Measurements from ENCODE around the gene DOCK11.

DNA sequence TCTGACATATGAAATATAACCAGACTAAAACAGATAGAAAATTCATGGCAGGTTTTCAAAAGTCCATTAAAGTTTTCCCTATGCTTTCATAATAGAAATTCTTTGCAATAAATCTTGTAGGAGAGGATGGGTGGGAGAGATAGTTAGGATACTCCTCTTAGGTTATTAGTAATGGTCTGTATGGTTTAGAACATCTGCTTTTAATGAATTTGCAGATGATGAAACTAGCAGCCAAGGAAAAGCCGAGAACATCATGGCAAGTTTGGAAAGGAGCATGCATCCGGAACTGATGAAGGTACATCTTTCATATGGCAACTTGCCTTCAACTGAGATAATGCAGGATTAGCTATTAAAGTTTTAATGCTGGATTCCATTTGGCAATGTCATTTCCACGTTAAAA lies 70.7 kb downstream of the DOCK11 start:
- TF ChIP-seq, protein P1, sequence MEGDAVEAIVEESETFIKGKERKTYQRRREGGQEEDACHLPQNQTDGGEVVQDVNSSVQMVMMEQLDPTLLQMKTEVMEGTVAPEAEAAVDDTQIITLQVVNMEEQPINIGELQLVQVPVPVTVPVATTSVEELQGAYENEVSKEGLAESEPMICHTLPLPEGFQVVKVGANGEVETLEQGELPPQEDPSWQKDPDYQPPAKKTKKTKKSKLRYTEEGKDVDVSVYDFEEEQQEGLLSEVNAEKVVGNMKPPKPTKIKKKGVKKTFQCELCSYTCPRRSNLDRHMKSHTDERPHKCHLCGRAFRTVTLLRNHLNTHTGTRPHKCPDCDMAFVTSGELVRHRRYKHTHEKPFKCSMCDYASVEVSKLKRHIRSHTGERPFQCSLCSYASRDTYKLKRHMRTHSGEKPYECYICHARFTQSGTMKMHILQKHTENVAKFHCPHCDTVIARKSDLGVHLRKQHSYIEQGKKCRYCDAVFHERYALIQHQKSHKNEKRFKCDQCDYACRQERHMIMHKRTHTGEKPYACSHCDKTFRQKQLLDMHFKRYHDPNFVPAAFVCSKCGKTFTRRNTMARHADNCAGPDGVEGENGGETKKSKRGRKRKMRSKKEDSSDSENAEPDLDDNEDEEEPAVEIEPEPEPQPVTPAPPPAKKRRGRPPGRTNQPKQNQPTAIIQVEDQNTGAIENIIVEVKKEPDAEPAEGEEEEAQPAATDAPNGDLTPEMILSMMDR (conservative IDR thresholded peaks at IDR 0.05 in 1 of 2, IDR thresholded peaks at IDR 0.05 in 1 of 2; ENCODE audit: low read depth in 1 of 2, low read length in 2 of 2) = no peak
- TF ChIP-seq EZH2 (IDR thresholded peaks at IDR 0.05; ENCODE audit: low read length, missing control alignments) = no peak

Measured in fibroblast of lung (primary cell).